NCI-H526 treated with DMSO at 0.1 percent for 48 hours (cell line): ENCODE data around the gene TUBB8B.
"Not testable (repeated sequence)": the region's sequence is repeated elsewhere in the genome, so short reads cannot be mapped to it uniquely, and the experiment has no call there.

ENCODE experiments used
- DNase-seq: peaks from one replicate; lab custom pipeline; 2025; lab: John Stamatoyannopoulos, UW

TUBB8B gene

GRCh38 chr18:49176-49665 lies at the start of gene TUBB8B:
Gene TUBB8B, minus strand, starts transcription at chr18:49615. Its CDS starts 58 bp downstream, at chr18:49557.
- not testable (repeated sequence) for DNase-seq

- not testable (repeated sequence) for DNase-seq
These were observed 48.0 kb upstream of the TUBB8B start for GRCh38 chr18:97252-97914.

GRCh38 chr18:96767-97131 lies 47.3 kb upstream of the TUBB8B start:
- DNase-seq, result not testable (repeated sequence)

GRCh38 chr18:96101-96766 lies 46.8 kb upstream of the TUBB8B start:
- not testable (repeated sequence) for DNase-seq

- not testable (repeated sequence) for DNase-seq
These were observed 46.2 kb upstream of the TUBB8B start for GRCh38 chr18:95580-95979.

- not testable (repeated sequence) for DNase-seq
These were observed 44.5 kb upstream of the TUBB8B start for GRCh38 chr18:93897-94408.

GRCh38 chr18:91561-91960 lies 42.1 kb upstream of the TUBB8B start:
- not testable (repeated sequence) for DNase-seq

GRCh38 chr18:90396-91193 lies 41.2 kb upstream of the TUBB8B start:
- not testable (repeated sequence) for DNase-seq

- not testable (repeated sequence) for DNase-seq
These were observed 39.7 kb upstream of the TUBB8B start for GRCh38 chr18:89124-89523.

- not testable (repeated sequence) for DNase-seq
These were observed 35.4 kb upstream of the TUBB8B start for GRCh38 chr18:84801-85200.

- not testable (repeated sequence) for DNase-seq
These were observed 33.3 kb upstream of the TUBB8B start for GRCh38 chr18:82626-83209.

GRCh38 chr18:80881-81280 lies 31.5 kb upstream of the TUBB8B start:
- not testable (repeated sequence) for DNase-seq

- DNase-seq, result not testable (repeated sequence)
These were observed 30.8 kb upstream of the TUBB8B start for GRCh38 chr18:80202-80601.

- not testable (repeated sequence) for DNase-seq
These were observed 26.2 kb upstream of the TUBB8B start for GRCh38 chr18:75525-76160.

- not testable (repeated sequence) for DNase-seq
These were observed 23.9 kb upstream of the TUBB8B start for GRCh38 chr18:73181-73777.

GRCh38 chr18:67701-68100 lies 18.3 kb upstream of the TUBB8B start:
- not testable (repeated sequence) for DNase-seq

GRCh38 chr18:64279-64678 lies 14.9 kb upstream of the TUBB8B start:
- DNase-seq, result not testable (repeated sequence)

GRCh38 chr18:63656-64055 lies 14.2 kb upstream of the TUBB8B start:
- DNase-seq, result not testable (repeated sequence)

GRCh38 chr18:54388-54787 lies 5.0 kb upstream of the TUBB8B start:
- not testable (repeated sequence) for DNase-seq

GRCh38 chr18:48696-49095 lies 719 bp downstream of the TUBB8B start:
- not testable (repeated sequence) for DNase-seq

- DNase-seq, result not testable (repeated sequence)
These were observed 36.2 kb downstream of the TUBB8B start for GRCh38 chr18:13177-13576.
